Right renal pelvis (tissue), 4 donors: ENCODE results near the gene AAGAB. TPM values are rescaled to one million over a fixed set of nuclear protein-coding genes. Genes with fewer than 3 reads are reported as not detected.
"Not testable (repeated sequence)": the region's sequence is repeated elsewhere in the genome, so short reads cannot be mapped to it uniquely, and the experiment has no call there.

Experiments used
- DNase-seq, 4 donors: peaks; one replicate each; pipeline ENCODE4 v3.0.0-alpha.2; 2013; ENCODE audit warnings: low read depth in 4 of 4, low spot score in 3 of 4, missing footprints in 1 of 4
- polyA plus RNA-seq, 4 donors: library from polyadenylated mRNA; unstranded; fragments of 120-200 nt; gene quantifications; one replicate each; pipeline ENCODE4 v1.2.1, GENCODE V29; 2013; ENCODE audit not compliant: insufficient read length in 4 of 4

AAGAB gene, protein sequence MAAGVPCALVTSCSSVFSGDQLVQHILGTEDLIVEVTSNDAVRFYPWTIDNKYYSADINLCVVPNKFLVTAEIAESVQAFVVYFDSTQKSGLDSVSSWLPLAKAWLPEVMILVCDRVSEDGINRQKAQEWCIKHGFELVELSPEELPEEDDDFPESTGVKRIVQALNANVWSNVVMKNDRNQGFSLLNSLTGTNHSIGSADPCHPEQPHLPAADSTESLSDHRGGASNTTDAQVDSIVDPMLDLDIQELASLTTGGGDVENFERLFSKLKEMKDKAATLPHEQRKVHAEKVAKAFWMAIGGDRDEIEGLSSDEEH
- 10 to 100 TPM; 50.8 to 65.3 (median 63.1) TPM for polyA plus RNA-seq

DNA sequence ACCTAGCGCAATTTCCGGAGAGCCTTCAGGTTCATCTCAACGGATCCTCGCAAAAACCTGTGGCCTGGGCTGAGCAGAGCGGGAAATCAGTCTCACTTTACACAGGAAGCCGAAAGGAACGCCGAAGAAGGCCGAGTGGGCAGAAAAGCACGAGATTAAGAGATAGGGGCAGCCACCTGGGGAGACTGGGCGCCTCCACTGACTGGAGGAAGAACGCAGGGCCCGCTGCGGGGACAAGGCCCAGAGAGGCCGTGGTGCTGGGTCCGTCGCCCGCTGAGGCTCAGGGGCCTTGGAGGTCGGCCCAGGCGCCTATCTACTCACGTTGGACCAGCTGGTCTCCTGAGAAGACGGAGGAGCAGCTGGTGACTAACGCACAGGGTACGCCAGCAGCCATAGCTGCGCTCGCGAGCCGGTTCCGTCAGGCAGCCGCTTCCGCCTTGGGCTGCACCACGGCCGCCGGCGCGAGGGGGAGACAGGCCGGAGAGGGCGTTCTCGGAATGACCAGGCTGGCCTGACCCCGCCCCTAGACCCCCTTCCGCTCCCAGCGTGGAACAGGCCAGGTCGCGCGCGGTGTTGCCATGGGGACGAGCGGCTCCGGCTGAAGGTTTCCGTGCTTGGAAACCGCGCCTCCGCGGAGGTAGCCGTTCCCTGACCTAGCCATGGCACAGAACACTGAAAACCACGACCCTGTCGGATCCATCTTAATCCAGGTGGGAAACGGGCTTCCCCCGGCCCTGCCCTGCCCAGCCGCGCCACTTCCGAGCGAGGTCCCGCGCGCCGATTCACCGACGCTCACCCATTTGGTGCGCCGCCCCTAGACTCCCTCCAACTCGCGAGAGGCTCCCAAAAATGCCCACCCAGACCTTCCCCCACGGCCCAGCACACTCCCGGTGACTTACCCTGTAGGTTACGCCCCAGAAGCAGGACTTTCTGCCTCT lies at the start of gene AAGAB, which contains the start of gene IQCH:
TSS of gene AAGAB (minus strand) at position 424 of the 938 bp plus-strand sequence. CDS start at position 394, 30 bp downstream.
TSS of gene IQCH (plus strand) at position 549 of the 938 bp plus-strand sequence. CDS start at position 660, 111 bp downstream.
- DNase-seq = peak; percentile 88 to 91 (median 88)

DNA sequence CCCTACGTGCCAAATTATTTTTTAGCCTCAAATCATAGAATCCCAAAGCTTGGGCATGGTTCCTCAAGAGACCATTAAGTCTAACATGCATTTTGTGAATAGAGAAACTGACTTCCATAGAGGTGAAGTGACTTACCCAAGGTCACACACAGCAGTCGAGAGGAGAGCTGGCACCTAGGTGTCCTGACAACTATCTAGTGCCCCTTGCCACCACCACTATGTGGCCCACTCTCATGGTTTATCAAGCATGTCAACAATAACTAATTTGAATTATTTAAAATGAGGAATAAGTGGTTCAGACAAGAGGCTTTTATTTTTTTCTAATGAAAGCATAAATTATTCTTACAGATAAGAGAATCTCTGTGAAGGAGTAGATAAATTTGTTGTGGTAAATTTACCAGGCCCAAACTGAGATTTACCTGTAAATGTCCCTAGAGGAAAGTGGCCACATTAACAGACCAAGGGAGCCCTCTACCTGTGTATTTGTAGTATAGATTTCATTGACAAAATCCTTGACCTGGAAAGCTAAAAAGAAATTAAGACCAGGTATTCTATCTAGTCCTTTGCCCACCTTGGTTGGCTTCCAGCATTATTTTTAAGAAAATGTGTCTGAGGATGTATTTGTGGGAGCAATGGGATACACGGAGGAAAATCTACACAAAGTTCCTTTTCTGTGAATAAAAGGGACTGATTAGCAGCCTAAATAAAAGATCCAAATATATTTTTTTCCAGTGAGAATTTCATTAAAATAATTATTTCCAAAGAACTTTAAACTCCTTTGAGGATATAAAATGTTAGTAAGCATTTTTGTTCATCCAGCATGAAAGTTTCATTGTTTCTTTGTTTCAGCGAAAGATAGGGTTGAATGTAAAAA lies 49.3 kb upstream of the AAGAB start:
- DNase-seq = peak in 1 of 4 donors; percentile 12

DNA sequence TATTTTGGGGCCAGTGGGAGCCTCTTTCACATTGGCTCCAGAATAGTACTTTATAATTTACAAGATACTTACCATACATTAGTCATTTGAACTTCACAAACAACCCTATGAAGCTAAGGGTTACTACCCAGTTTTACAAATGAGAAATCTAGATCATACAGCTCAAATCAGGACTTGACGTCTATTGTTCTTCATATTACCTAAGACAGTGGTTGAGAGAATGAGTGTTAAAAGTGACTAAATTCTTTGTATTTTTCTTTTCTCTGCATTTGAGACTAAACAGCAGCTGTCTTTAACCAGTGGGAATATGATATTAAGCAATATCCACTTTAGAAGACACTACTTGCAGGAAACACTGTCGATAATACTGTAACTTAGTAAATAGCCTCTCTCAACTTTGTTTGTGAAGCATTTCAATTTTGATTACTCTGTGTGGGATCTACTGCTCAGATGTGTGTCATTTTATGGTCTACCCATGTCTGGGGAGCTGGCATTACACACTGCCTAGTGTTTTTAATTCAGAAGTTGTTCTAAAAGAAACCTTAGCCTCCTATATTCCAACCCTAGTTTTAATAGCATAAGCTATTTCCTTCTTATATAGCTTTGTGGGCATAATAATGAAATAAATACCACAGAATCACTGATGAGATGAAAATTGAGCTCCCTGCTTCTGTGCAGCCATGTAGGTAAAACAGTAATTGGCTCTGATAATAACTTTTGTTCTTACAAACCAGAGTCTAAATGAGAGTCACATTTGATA lies 46.0 kb upstream of the AAGAB start:
- no peak for DNase-seq

DNA sequence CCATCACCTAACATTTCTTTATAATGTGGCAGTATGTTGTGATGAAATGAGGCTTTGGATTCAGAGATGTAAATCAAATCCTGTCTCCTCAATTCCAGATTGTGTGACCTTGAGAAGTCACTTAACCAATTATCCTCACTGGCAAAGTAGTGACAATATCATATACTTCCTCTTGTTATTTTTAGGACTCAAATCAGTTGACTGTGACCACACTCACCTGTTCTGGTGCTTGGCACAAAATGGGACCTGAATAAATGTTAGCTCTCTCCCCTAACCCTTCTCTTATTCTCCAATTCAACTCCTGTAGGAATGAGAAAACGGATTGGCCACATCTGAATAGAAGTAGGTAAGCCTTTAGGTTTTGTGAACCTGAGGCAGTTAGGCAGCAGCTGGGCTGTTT lies 42.2 kb upstream of the AAGAB start:
- no peak for DNase-seq

DNA sequence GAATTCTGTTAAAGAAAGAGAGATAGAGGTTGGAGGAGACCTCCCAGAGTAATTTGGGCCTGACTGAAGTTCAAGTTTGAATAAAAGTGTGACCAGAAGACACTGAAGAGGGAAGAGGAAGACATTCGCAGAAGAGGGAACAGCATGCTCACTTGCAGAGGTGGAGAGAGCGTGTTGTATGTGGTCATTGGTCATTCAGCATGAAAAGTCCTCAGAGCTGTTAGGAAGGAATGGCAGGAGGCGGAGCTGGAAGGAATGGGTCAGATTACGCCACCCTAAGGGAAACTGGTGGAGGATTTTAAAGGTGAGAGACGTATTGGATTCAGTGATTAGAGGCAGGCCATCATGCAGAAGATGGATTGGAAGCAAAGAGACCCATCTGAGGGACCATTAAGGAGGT lies 41.7 kb upstream of the AAGAB start:
- DNase-seq = no peak

DNA sequence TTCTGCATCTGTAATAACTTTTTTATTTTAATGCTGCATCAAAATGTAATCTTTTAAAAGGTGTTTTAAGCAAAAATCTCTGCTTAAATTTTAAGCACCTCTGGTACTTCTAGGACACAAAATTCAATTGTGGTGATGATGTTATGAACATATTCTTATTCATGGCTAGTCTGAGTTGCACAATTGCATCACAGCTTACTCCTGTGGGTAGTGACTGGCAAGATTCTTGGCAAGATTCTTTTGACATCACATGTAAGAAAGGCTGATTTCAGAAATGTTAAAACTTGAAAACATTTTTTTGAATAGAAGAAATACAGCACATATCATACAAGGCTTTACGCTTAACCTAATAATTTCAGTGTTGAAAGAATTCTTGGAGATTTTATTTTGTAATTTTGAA lies 35.9 kb upstream of the AAGAB start:
- DNase-seq = no peak

DNA sequence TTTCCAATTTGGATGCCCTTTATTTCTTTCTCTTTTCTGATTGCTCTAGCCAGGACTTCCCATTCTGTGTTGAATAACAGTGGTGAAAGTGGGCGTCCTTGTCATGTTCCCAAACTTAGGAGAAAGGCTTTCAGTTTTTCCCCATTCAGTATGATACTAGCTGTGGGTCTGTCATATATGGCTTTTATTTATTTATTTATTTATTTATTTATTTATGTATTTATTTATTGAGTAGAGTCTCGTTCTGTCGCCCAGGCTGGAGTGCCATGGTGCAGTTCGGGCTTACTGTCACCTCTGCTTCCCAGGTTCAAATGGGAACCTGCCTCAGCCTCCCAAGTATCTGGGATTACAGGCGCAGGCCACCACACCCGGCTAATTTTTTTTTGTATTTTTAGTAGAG lies 31.9 kb upstream of the AAGAB start:
- not testable (repeated sequence) for DNase-seq

DNA sequence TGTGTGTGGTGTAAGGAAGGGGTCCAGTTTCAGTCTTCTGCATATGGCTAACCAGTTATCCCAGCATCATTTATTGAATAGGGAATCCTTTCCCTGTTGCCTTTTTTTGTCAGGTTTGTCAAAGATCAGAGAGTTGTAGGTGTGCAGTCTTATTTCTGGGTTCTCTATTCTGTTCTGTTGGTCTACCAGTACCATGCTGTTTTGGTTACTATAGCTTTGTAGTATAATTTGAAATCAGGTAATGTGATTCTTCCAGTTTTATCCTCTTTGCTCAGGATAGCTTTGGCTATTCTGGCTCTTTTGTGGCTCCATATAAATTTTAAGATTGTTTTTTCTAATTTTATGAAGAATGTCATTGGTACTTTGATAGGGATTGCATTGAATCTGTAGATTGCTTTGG lies 31.2 kb upstream of the AAGAB start:
- DNase-seq = not testable (repeated sequence)

DNA sequence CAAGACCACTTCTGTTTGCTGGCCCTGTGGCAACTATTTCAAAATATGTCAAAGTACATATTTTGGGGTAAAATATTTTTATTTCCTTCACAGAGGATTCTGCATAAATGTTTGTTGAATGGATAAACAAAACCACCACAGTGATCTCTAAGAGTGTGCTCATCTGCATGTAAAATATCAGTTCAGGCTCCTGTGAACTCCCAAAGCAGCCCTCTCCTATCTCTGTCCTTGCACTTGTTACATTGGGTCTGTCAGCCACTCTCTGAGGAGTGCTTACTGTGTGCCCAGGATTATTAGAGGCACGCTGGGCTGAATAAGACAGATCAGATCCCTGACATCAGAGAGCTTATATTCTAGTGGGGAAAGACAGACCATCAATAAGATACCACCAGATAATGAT lies 27.3 kb upstream of the AAGAB start:
- no peak for DNase-seq

DNA sequence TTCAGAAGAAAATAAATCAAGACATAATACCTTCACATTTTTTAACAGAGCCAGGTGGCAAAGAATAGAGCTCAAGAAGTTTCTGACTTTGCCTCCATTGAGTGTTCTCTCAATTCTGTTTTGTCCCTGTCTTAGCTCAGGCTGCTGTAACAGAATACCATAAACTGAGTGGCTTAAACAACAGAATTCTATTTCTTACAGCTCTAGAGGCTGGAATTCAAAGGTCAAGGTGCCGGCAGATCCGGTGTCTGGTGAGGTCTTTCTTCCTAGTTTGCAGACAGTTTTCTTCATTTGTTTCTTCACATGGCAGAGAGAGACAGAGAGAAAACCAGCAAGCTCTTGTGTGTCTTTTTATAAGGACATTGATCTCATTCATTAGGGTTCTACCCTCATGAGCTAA lies 25.8 kb upstream of the AAGAB start:
- peak in 1 of 4 donors; percentile 10 for DNase-seq

DNA sequence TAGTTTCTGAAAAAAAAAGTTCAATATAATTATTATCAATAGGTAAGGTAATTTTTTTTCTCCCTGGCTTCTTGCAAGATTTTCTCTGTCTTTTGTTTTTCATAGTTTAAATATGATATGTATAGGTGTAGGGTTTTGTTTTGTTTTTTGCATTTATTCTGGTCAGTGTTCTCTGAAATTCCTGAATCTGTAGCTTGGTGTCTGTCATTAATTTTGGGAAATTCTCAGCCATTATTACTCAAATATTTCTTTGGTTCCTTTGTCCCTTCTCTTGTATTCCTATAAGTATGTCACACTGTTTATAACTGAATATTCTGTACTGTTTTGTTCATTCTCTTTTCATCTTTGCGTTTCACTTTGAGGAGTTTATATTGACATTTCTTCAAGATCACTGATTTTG lies 22.2 kb upstream of the AAGAB start:
- DNase-seq = no peak

DNA sequence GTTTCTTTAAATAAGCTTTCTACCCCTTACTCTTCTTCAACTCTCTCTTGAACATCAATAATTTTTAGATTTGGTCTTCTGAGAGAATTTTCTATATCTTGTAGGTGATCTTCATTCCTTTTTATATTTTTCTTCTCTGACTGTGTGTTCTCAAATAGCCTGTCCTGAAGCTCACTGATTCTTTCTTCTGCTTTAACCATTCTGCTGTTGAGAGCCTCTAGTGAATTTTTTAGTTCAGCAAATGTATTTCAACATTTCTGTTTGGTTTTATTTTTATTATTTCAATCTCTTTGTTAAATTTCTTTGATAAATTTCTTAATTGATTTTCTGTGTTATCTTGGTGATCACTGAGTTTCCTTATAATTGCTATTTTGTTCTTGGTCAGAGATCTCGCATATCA lies 19.8 kb upstream of the AAGAB start:
- DNase-seq = no peak

DNA sequence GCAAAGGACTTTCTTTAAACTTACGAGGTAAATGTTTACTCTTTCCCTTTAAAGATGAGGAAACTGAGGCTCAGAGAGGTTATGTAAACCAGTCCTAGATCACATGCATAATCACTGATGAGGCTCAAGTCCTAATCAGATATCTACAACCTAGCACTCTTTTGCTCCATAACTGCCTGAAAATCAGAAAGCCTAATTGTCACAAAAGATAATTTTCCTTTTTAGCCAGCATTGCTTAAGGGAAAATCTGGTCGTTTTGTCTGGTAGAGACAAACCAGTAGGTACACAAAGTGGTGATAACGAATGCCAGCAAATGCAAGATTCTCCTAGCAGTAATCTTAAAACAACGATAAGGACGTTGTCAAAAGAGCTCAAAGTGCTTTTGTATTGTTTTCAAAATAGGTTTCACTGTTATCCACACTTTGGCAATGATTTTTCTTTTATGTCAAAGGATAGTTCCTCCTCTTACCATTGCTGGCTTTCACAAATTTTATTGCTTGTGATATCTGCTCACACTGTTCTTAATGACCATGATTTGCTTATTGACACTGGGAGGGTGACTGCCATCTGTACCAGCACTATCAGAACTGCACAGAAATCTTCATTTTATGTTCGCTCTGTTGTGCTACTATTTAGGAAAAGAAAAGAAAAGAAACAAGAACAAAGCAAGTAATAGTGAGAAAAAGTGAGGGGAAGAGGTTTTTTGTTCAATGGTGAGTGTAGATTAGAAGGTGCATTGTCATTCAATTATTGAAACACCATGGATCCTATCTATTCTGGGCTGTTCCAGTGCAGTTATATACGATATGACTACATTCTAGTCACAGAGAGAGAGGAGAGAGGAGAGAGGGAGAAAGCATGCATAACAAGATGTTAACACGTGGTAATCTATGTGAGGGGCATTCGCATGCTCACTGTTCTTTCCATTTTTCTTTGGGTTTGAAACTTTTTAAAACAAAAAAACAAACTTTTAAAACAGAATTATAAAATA lies 13.8 kb upstream of the AAGAB start:
- DNase-seq = no peak

DNA sequence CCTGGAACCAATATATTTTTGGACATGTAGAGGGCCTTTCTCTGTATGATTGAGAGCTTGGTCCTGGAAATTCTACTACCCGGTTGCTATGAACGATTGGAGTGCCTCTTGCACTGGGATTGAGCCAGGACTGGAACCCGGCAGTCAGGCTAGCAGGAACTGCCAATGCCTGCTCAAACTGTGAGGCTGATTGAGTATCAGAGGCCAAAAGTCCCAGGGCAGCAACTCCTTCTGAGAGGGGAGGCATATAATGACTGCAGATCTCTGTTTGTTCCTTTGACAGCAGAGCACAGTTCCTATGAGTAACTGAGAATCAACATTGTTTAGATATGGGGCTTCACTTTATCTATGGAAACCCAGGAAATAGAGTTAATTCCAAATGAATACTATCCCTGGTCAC lies 13.0 kb upstream of the AAGAB start:
- DNase-seq = no peak

DNA sequence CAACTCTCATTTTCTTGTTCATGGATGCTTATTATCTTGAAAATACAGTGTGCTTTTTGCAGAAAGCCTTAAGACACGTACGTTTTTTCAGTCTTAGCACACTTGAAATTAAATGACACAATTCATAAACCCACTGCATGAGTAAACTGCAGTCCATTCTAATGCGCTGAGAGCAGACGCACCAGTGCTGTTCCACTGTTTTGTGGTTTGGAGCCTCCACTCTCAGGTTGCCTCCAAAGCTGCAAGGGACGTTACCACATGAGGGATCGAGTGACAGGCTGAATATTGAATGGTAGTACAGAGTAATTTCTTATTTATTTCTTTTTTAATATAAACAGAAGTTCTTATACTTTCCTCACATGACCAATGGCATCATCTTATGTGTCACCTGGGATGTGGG lies 12.4 kb upstream of the AAGAB start:
- DNase-seq = no peak

DNA sequence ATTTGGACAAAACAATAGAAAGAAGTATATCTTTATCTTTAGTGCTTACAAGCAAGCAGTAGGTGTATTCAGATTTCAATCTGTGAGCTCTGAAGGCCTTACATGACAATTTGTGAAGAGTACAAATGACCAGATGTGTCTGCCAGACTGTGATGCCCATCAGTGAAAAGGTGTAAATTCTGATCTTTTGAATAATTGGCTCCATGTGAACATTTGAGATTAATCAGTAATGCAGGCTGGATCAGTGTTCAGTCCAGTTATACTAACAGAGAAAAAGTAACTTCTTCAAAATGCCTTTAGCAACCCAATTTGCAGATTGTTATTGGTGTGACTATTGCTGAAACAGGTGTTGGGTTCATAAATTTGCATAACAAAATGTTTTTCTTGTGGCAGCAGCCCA lies 5.3 kb upstream of the AAGAB start:
- DNase-seq = no peak

DNA sequence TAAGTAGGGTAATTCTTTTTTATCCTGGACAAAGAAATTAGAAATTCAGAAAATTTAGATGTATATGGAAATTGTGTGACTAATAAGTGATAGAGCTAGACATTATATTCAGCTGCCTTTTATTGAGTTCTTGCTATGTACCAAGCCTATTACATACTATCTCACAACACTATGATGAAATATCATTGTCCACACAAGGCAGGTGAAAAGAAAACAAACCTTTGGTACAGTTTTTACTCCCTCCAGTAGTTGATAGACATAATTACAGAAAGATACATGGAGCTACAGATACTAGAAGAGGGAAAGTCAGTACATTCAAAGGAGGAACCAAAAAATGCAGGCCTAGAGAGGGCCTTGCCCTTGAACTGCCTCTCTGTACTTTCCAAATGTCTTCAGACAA lies 4.9 kb upstream of the AAGAB start:
- no peak for DNase-seq

DNA sequence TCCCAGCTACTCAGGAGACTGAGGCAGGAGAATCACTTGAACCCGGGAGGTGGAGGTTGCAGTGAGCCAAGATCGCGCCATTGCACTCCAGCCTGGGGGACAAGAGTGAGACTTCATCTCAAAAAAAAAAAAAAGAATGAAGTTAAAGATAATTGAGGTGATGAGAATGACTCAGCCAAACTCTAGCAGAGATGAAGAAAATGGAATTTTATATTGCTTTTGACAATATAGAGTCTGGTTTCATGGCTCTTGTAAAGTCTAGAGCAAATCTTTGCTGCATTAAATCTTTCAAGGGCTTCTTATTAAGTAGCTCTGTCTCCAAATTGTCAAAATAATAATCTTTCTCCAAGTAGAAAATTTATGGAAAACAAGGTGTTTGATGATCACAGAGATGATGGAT lies 4.0 kb upstream of the AAGAB start:
- not testable (repeated sequence) for DNase-seq

DNA sequence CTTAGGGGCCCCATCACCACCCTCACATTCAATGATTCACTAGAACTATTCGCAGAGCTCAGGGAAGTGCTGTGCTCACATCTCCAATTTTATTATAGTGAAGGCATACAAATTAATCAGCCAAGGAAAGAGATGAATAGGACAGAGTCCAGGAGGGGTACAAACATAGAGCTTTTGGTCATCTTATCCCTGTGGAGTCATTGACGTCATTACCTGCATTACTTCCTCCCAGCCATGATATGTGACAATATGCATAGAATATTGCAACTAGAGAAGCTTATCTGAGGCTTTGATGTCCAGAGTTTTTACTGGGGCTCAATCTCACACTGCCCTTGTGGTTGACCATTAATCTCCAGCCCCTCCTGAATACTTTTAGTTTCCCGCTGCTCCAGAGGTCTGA lies 1.6 kb upstream of the AAGAB start:
- no peak for DNase-seq
